GM18498 (cell line): ENCODE data around the gene PALLD.

Experiments used
- ATAC-seq: cut with Tn5 transposase; IDR thresholded peaks from one replicate; pipeline ENCODE4 v1.9.1; 2021; ENCODE audit warnings: mild to moderate bottlenecking, moderate library complexity; ENCODE audit not compliant: unreplicated experiment

The PALLD gene

GRCh38 chr4:168642591-168642990, 145.7 kb downstream of the PALLD start:
- no peak for ATAC-seq

GRCh38 chr4:168643111-168643795, 146.4 kb downstream of the PALLD start:
- no peak for ATAC-seq

- ATAC-seq, result no peak
Measured at GRCh38 chr4:168643796-168644159, 146.9 kb downstream of the PALLD start.

- ATAC-seq, result no peak
Measured at GRCh38 chr4:168646001-168646768, 149.3 kb downstream of the PALLD start.

DNA sequence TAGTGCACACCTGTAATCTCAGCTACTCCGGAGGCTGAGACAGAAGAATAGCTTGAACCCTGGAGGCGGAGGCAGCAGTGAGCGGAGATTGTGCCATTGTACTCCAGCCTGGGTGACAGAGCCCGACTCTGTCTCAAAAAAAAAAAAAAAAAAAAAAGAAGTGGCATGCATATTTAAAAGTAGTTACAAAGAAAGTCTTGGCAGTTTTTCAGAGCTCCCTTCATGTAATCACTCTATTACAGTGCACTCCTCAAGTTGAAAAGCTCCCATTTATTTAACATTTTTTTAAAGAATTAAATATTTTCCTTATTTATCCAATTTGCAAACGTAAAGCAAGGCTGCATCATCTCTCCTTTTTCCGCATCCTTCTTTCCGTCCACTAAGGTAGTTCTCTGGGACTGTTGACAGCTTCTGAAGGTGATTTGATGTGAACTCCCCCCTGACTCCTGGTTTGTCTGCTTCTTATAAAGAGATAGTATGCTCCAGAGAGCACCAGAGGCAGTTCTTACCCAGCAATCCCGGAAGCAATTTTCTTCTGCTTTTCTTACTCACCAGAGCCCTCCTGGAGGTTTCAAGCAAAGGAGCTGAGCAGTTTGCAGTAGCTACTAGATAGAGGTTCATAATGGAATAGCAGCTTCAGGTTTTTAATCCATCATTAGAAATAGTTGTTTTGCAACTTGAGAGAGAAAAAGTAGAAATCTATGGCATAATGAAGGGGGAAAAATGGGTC, 151.0 kb downstream of the PALLD start:
- no peak for ATAC-seq

- ATAC-seq, result no peak
Measured at GRCh38 chr4:168648494-168648893, 151.6 kb downstream of the PALLD start.

- ATAC-seq, result no peak
Measured at GRCh38 chr4:168648929-168649328, 152.1 kb downstream of the PALLD start.

- no peak for ATAC-seq
Measured at GRCh38 chr4:168651374-168651773, 154.5 kb downstream of the PALLD start.

DNA sequence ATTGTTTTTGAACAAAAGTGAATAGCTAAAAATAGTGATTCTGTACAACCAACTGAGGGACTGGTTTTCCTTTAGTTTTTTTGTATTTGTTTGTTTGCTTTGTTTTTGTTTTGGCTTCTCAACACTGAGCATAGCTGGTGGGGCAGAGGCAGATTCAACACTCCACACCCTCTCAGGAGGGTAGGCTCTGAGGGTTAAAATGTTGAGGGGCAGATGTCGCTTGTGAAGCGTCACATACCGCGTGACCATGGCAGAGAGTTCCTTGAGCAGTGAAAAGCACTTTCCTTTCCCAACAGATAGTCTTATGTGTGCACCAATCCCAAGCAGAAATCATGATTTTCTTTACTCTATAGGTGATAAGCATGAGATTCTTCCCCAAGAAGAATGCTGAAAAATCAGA, 155.0 kb downstream of the PALLD start:
- no peak for ATAC-seq

DNA sequence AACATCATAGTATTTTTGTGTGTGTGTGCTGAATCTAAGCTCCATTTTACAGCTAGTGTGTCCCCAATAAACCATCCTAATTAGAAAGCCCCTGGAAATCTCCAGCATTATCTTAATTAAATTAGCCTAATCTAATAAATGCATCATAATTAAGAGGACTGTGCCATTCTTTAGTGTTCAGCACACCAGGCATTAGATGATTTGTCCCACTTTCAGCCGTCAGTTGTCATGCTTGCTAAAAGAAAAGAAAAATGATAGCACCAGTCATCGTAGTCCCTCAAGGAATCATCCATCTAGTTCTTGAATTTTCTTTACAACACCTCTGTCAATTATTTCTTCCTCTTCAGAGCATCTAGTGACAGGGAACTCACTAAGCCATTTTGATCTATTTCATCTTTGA, 155.9 kb downstream of the PALLD start:
- ATAC-seq, result no peak

DNA sequence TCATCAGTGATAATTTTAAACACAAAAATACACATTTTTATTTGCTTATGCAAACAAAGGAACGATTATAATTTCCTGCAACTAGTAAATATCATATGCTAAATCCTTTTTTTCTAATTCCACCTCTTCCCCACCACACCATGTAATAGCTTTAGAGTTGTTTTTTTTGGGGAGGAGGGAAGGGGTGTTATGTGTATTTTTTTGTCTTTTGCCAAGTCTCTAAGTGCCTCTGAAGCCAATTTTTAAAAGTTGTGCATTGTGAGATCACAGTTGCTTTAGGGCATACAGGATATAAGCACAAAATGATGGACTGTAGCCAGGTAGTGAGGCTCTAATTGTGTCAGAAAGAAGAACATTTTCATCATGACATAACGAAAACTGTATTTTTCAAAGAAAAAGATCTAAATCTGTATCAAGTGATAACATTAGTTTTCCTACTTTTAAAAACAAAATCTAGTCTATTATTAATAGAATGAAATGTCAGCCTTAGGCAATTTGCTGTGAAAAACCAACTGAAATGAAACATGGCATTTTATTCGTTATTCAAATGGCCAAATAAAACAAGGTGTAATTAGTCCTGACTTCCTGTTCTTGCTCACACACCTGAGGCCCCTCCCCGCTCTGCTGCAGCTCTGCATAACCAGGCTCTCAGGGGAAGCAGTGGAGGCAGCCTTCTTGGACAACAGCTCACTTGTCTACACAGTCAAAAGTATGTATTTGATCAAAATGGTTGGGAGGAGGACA, 157.4 kb downstream of the PALLD start:
- ATAC-seq, result no peak

DNA sequence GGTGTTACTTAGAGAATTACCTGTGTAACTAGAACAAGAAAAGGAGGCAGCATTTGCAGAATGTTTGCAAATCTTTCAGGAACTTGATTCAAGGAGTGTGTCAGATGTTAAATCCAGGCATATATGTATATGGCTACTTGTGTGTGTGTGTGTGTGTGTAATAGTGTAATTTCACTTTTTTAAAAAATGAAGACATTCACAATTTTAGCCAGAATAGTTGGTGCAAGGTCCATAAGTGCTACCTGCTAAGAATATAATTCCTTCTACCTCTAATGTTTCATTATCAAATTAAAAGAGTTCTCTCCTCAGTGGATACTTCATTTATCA, 158.0 kb downstream of the PALLD start:
- ATAC-seq, result no peak

GRCh38 chr4:168655182-168655581, 158.3 kb downstream of the PALLD start:
- ATAC-seq, result no peak

- no peak for ATAC-seq
Measured at GRCh38 chr4:168656055-168656660, 159.3 kb downstream of the PALLD start.

DNA sequence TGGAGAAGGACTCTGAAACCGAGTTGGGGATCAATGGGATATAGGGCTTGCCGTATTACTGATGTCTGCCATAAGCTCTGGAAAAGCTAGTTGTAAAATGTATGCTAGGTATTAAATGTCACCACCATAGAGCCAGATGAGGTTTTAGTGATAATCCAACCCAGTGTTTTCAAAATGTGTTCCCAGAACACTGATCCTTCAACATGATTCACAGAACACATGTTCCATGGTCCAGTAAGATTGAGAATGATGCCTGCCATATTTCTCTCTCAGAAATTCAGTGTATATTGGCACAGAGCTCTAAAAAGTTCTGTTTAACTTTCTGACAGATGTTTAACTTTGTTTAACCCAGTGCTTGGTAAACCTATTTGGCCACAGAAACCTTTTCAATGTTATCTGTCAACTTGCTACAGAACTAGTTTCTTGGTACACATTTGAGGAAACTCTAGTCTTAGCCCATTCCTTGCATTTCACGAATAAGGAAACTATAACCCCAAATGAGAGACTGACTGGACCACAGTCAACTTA, 160.2 kb downstream of the PALLD start:
- no peak for ATAC-seq

DNA sequence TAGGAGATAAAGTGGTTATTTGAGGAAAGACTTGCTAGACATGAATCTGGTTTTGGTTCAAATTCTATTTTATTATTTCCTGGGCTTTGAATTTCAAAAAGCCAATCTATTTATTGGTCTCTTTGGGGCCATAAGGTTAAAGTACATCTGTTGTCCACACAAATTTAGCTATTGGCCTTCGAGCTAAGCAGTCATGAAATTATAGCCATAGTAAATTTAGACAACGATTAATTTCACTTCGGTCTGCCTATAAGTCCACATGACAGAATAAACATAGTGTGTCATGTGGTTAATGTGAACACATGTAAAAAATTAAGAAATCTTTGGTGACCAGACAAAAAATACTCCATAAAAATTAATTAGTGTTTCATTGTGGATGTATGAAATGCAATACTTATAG, 161.9 kb downstream of the PALLD start:
- ATAC-seq, result no peak

- ATAC-seq, result no peak
Measured at GRCh38 chr4:168659741-168660465, 163.1 kb downstream of the PALLD start.

- no peak for ATAC-seq
Measured at GRCh38 chr4:168662297-168662984, 165.6 kb downstream of the PALLD start.

GRCh38 chr4:168664242-168664891, 167.5 kb downstream of the PALLD start:
- ATAC-seq, result no peak
